ENCODE results near the gene NRCAM. TPM values are rescaled to one million over a fixed set of nuclear protein-coding genes. Genes with fewer than 3 reads are reported as not detected.
A peak's percentile ranks its signal among the peaks of the same experiment; 100 is the strongest.

Gene NRCAM
- total and polyA plus RNA-seq, 12 donors, result 0.08 to 1.3 (median 0.38) TPM

DNA sequence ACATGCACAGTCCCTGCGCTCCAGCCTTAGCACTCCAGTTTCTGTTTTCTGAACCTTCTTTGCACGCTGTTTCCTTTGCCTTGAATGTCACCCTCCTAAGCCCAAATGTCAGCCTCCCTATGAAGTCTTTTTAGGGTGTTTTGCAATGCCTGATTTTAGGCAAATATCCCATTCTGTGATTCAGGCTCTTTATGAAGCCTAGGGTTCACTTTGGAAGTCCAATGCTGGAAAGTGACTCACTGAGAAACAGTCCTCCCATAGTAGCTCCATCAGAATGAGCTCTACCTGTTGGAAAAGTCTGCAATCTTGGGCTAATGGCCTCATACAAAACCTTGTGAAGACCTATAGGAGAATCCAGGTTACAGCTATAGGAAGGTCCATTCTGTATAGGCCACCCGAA is 331.4 kb downstream of the NRCAM start:
- intact Hi-C loops (cut with DNase I), result no loop called here
- TF ChIP-seq CTCF (IDR thresholded peaks at IDR 0.05), result no peak

GRCh38 chr7:108122181-108122580 is 334.1 kb downstream of the NRCAM start:
- TF ChIP-seq CTCF (IDR thresholded peaks at IDR 0.05), result no peak
- H3K4me1 ChIP-seq, result peaks cover 0 to 6% (median 0%) of the 10 kb centered on the region in 9 donors
- H3K27ac ChIP-seq, result no peak overlapping the region
- no peaks in the 10 kb centered on the region for H3K9me3 ChIP-seq
- H3K36me3 ChIP-seq, result no peaks in the 10 kb centered on the region
- DNase-seq (no peak), ATAC-seq (no peak)
- intact Hi-C loops (cut with DNase I), result no loop called here
- H3K4me3 ChIP-seq, result no peak overlapping the region
- H3K27me3 ChIP-seq, result no peaks in the 10 kb centered on the region

More for the DNA sequence above, 331.4 kb downstream of the NRCAM start:
- Histone ChIP-seq H3K4me1 (peaks cover 0 to 6% (median 0%) of the 10 kb centered on the region in 9 donors), H3K27me3 (no peaks in the 10 kb centered on the region), H3K9me3 (no peaks in the 10 kb centered on the region), H3K27ac (no peak overlapping the region), H3K4me3 (no peak overlapping the region), H3K36me3 (no peaks in the 10 kb centered on the region)
- no peak for DNase-seq
- WGBS, 2 donors, result 93 to 94% methylated on average over 3 of the region's 3 CpGs
- ATAC-seq, result peak in 1 of 8 donors; percentile 51

DNA sequence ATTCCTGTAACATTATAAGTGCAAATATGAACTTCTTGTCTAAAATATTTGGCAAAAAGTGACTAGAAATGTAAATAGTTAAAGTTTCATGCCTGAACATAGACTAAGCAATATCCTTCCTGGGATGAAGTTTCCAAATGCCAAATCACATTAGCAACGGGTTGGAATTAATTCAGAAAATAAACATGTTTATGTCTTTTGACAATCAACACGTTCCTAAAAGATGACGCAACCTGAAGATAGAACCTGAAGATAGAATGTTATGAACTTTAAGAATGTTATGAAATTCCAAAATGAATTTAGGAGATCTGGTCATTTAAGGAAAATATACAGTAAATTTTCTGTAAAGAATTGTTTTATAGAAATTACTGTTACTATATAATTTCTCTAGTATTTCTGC is 335.3 kb downstream of the NRCAM start:
- H3K27me3 ChIP-seq, result no peaks in the 10 kb centered on the region
- H3K27ac ChIP-seq, result peak overlapping the region in 2 of 10 donors; percentile 4 to 24
- TF ChIP-seq CTCF (IDR thresholded peaks at IDR 0.05), result no peak
- ATAC-seq (no peak), DNase-seq (no peak)
- no peak overlapping the region for H3K4me3 ChIP-seq
- H3K4me1 ChIP-seq, result peaks cover 0 to 6% (median 0%) of the 10 kb centered on the region in 9 donors
- no peaks in the 10 kb centered on the region for H3K9me3 ChIP-seq
- WGBS, 2 donors, result 51 to 66% methylated on average over 3 of the region's 3 CpGs
- no peaks in the 10 kb centered on the region for H3K36me3 ChIP-seq
- intact Hi-C loops (cut with DNase I), result no loop called here

DNA sequence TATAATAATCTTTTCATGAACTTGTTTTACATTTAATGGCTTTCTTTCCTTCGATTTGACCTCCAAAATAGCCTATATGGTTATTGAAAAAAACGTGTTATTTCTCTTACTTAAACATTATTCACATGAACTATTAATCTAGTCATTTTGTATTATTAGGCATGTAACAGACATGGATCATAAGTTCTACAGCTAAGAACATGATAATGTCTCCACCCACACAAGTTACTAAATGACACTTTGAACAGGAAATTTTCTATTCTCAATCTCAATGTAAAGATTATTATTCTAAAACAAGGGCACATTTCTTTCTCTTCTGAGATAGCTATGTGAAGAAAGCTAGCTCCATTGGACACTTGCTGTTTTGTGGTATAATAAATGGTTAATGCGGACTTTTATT is 336.0 kb downstream of the NRCAM start:
- Histone ChIP-seq H3K4me1 (peaks cover 0 to 8% (median 0%) of the 10 kb centered on the region in 9 donors), H3K27me3 (no peaks in the 10 kb centered on the region), H3K4me3 (no peak overlapping the region), H3K36me3 (no peaks in the 10 kb centered on the region), H3K27ac (peak overlapping the region in 1 of 10 donors; percentile 24), H3K9me3 (no peaks in the 10 kb centered on the region)
- intact Hi-C loops (cut with DNase I), result no loop called here
- TF ChIP-seq CTCF (IDR thresholded peaks at IDR 0.05), result no peak
- DNase-seq (no peak), ATAC-seq (no peak)
- WGBS, 2 donors, result 86 to 89% methylated on average over 3 of the region's 3 CpGs
